ENCODE measurements around the gene PCDHGB7.

- TF ChIP-seq CTCF (IDR thresholded peaks at IDR 0.05) (no peak), POLR2A (IDR thresholded peaks at IDR 0.05) (no peak)
Measured at GRCh38 chr5:141411575-141411974, 5.9 kb upstream of the PCDHGB7 start.

Data from vagina (tissue), 2 donors.